ENCODE measurements around the gene NSUN7. TPM values are rescaled to one million over a fixed set of nuclear protein-coding genes. Genes with fewer than 3 reads are reported as not detected.

The NSUN7 gene
- total and polyA plus RNA-seq, 2 of the 13 experiments (the other 11 are each of a cell fraction or from before 2014, with no cell fraction given), result 0.05 TPM; not detected in 1

- no peak for TF ChIP-seq ZNF501 (CRISPR knock-in tag; IDR thresholded peaks at IDR 0.05)
- no peak for TF ChIP-seq MXD4 (CRISPR knock-in tag; IDR thresholded peaks at IDR 0.05)
- TF ChIP-seq STAG1 (CRISPR knock-in tag; IDR thresholded peaks at IDR 0.05), result peak; percentile 92
- peak; percentile 78 for TF ChIP-seq SMC3 (IDR thresholded peaks at IDR 0.05; ENCODE audit: low read length)
These were observed 30.6 kb upstream of the NSUN7 start (continued) for GRCh38 chr4:40719008-40719623.

- CTCF ChIA-PET (ENCODE audit: low intra/inter-chr PET ratio, low total read pairs), result no interaction called here
- no peaks in the 10 kb centered on the region for H3K36me3 ChIP-seq (replicated peaks in 1 of 2; ENCODE audit: control insufficient read depth in 1 of 2, insufficient read depth in 2 of 2, low read length in 2 of 2)
- POLR2A ChIA-PET, result no interaction called here
- no peak overlapping the region for H2AFZ ChIP-seq (ENCODE audit: low read length)
- no peaks in the 10 kb centered on the region for H4K20me1 ChIP-seq (ENCODE audit: insufficient read depth, low read length)
- no peaks in the 10 kb centered on the region; a peak in 1 of 5 replicates for H3K27me3 ChIP-seq (ENCODE audit: control insufficient read depth in 1 of 2, insufficient read depth in 2 of 2, low read length in 2 of 2)
- TF ChIP-seq ZNF883 (CRISPR knock-in tag; IDR thresholded peaks at IDR 0.05; ENCODE audit: not compliant biosample characterization) (no peak), SP5 (CRISPR knock-in tag; IDR thresholded peaks at IDR 0.05; ENCODE audit: borderline replicate concordance, low read depth) (no peak), ZNF773 (CRISPR knock-in tag; IDR thresholded peaks at IDR 0.05; ENCODE audit: borderline replicate concordance) (no peak), ZNF782 (CRISPR knock-in tag; IDR thresholded peaks at IDR 0.05; ENCODE audit: borderline replicate concordance) (no peak), ZSCAN25 (CRISPR knock-in tag; IDR thresholded peaks at IDR 0.05) (no peak)
- H3K4me2 ChIP-seq (ENCODE audit: low read depth, low read length), result no peak overlapping the region
- in situ Hi-C loops (cut with HindIII; ENCODE audit: extremely low pct_ligation_motif_present, low pct_unique_long_range_greater_than_20kb) (no loop called here), intact Hi-C loops (cut with micrococcal nuclease; ENCODE audit: unreplicated experiment) (no loop called here)
- H3K4me3 ChIP-seq (replicated peaks in 1 of 3; ENCODE audit: insufficient read depth in 1 of 3, low read depth in 2 of 3, low read length in 3 of 3), result no peak overlapping the region
- no peak overlapping the region for H3K9ac ChIP-seq (ENCODE audit: insufficient read depth, low read depth, low read length)
- WGBS (ENCODE audit: low lambda C conversion rate), result 11% methylated on average over 4 of the region's 4 CpGs
- no peaks in the 10 kb centered on the region for H3K79me2 ChIP-seq (ENCODE audit: insufficient read depth, low read length)
- H3K9me3 ChIP-seq (ENCODE audit: low read length), result no peaks in the 10 kb centered on the region
- no peak for ATAC-seq
- FAIRE-seq, result no peak
- no TSS peak for BruUV-seq (replicated peaks)
- H3K27ac ChIP-seq (ENCODE audit: extremely low read length, insufficient read depth, low read length), result no peak overlapping the region
- no peak for DNase-seq (ENCODE audit: low spot score)
- no peaks in the 10 kb centered on the region for H3K4me1 ChIP-seq (ENCODE audit: insufficient read depth, low read length)
These were observed 29.4 kb upstream of the NSUN7 start for GRCh38 chr4:40720351-40720750.

Measured in HepG2 (cell line).